K562 (cell line): ENCODE measurements around the gene MEAK7. TPM values are rescaled to one million over a fixed set of nuclear protein-coding genes. Genes with fewer than 3 reads are reported as not detected.

Source experiments
- DNMT1 ChIP-seq: fragments of 450-650 bp; IDR thresholded peaks from 2 replicates; pipeline ENCODE4 v1.6.1; 2016; ENCODE audit warnings: antibody characterized with exemption, mild to moderate bottlenecking
- ZBTB40 ChIP-seq, 2 experiments: fragments of 450-650 bp in 1 of 2; sonication (generic) in 1 of 2; formaldehyde crosslinking in 1 of 2; IDR thresholded peaks; 2 replicates each; pipeline versions ENCODE4 v1.7.1 to v1.9.0; 2016 to 2022; ENCODE audit warnings: inconsistent platforms in 1 of 2, mild to moderate bottlenecking in 1 of 2, missing genetic modification reagents in 1 of 2
- ZFP36 ChIP-seq: fragments of 150-350 bp; IDR thresholded peaks from 2 replicates; pipeline ENCODE4 v1.6.1; 2018; ENCODE audit warnings: low read length, low read depth; ENCODE audit not compliant: partially characterized antibody
- ZNF407 ChIP-seq: fragments of 450-650 bp; IDR thresholded peaks from 2 replicates; pipeline ENCODE4 v1.6.1; 2016; ENCODE audit warnings: low read depth
- polyA plus RNA-seq, 8 experiments: library from polyadenylated mRNA; depleted of rRNA in 4 of 8; stranded (reverse) in 5 of 8; unstranded in 3 of 8; fragments of >200 nt; fragmentation: Nextera tagmentation in 2 of 8; fragmentation: Illumina TruSeq in 1 of 8; extraction: Ambion mirVana in 2 of 8; extraction: Trizol in 1 of 8; gene quantifications; 2 replicates each; pipeline versions ENCODE4 v1.2.1 to v1.2.3, GENCODE V29; 2011 to 2014; ENCODE audit warnings: inconsistent platforms in 1 of 8, missing spikeins in 1 of 8
- total RNA-seq, 7 experiments: library from RNA; depleted of rRNA in 6 of 7; stranded (reverse); fragments of >200 nt in 6 of 7; fragmentation: Illumina TruSeq in 2 of 7; extraction: Trizol in 2 of 7; gene quantifications; 2 replicates each; pipeline versions ENCODE4 v1.2.1 to v1.2.3, GENCODE V29; 2011 to 2021; ENCODE audit warnings: low replicate concordance in 1 of 7

The MEAK7 gene
- total and polyA plus RNA-seq, 9 of the 15 experiments (the other 6 are each of a cell fraction or from before 2014, with no cell fraction given), result 1.4 to 14.5 (median 6.3) TPM

- TF ChIP-seq ZNF407 (no peak), ZBTB40 (IDR thresholded peaks at IDR 0.05) (no peak), ZBTB40 (CRISPR knock-in tag; IDR thresholded peaks at IDR 0.05) (no peak), ZFP36 (no peak), DNMT1 (no peak)
Measured at GRCh38 chr16:84482951-84483881, 21.2 kb downstream of the MEAK7 start (continued).
